Hepatocyte (in vitro differentiated cells): ENCODE measurements around the gene PLEKHG4. TPM values are rescaled to one million over a fixed set of nuclear protein-coding genes. Genes with fewer than 3 reads are reported as not detected.

ENCODE experiments used
- DNase-seq: peaks from one replicate; pipeline ENCODE4 v3.0.0-alpha.2; 2016; ENCODE audit warnings: low spot score
- H2AFZ ChIP-seq: fragments of 200-600 bp; sonication (generic); 2 replicates; pipeline ENCODE4 v1.6.0; 2016; ENCODE audit warnings: antibody characterized with exemption, mild to moderate bottlenecking
- H3K27ac ChIP-seq: fragments of 200-600 bp; sonication (generic); 2 replicates; pipeline ENCODE4 v1.5.1; 2016; ENCODE audit warnings: mild to moderate bottlenecking
- H3K27me3 ChIP-seq: fragments of 200-600 bp; sonication (generic); 2 replicates; pipeline ENCODE4 v1.6.1; 2016
- H3K36me3 ChIP-seq: fragments of 200-600 bp; sonication (generic); replicated peaks from 2 replicates; pipeline ENCODE4 v1.5.1; 2016; ENCODE audit warnings: low read depth; ENCODE audit not compliant: insufficient read depth
- H3K4me1 ChIP-seq: fragments of 200-600 bp; sonication (generic); 2 replicates; pipeline ENCODE4 v1.5.1; 2016; ENCODE audit warnings: mild to moderate bottlenecking, moderate library complexity; ENCODE audit not compliant: insufficient read depth
- H3K4me2 ChIP-seq: fragments of 200-600 bp; sonication (generic); 2 replicates; pipeline ENCODE4 v1.6.0; 2016
- H3K4me3 ChIP-seq: fragments of 200-600 bp; sonication (generic); 2 replicates; pipeline ENCODE4 v1.5.1; 2016; ENCODE audit warnings: mild to moderate bottlenecking
- H3K79me2 ChIP-seq: fragments of 200-600 bp; sonication (generic); 2 replicates; pipeline ENCODE4 v1.6.0; 2017; ENCODE audit warnings: mild to moderate bottlenecking
- H3K9me2 ChIP-seq: fragments of 200-600 bp; sonication (generic); replicated peaks from 2 replicates; pipeline ENCODE4 v1.6.0; 2017; ENCODE audit warnings: mild to moderate bottlenecking; ENCODE audit not compliant: insufficient read depth
- H3K9me3 ChIP-seq: fragments of 200-600 bp; sonication (generic); 2 replicates; pipeline ENCODE4 v1.5.1; 2016; ENCODE audit warnings: low read depth, mild to moderate bottlenecking
- H4K20me1 ChIP-seq: fragments of 200-600 bp; sonication (generic); 2 replicates; pipeline ENCODE4 v1.6.0; 2016; ENCODE audit warnings: mild to moderate bottlenecking; ENCODE audit not compliant: insufficient read depth, poor library complexity, severe bottlenecking
- CTCF ChIP-seq: fragments of 200-600 bp; sonication (generic); IDR thresholded peaks from 2 replicates; pipeline ENCODE4 v1.5.1; 2016; ENCODE audit warnings: antibody characterized with exemption, mild to moderate bottlenecking; ENCODE audit not compliant: poor library complexity
- EZH2 ChIP-seq: fragments of 200-600 bp; sonication (generic); IDR thresholded peaks from 2 replicates; pipeline ENCODE4 v1.6.1; 2016; ENCODE audit warnings: antibody characterized with exemption, mild to moderate bottlenecking, borderline replicate concordance
- EZH2phosphoT487 ChIP-seq: fragments of 200-600 bp; sonication (generic); IDR thresholded peaks from one replicate; pipeline ENCODE4 v1.6.1; 2018; ENCODE audit warnings: antibody characterized with exemption, mild to moderate bottlenecking, low read depth, moderate library complexity; ENCODE audit not compliant: unreplicated experiment, severe bottlenecking
- WGBS: methylation state at CpG from one replicate; pipeline ENCODE4 v1.1.6; 2016; ENCODE audit warnings: low lambda C conversion rate; ENCODE audit errors: missing lambda C conversion rate; 5-methylcytosine and 5-hydroxymethylcytosine counted together
- polyA plus RNA-seq: library from polyadenylated mRNA; unstranded; fragments of >200 nt; fragmentation: Nextera tagmentation; extraction: Ambion mirVana; gene quantifications from 2 replicates; pipeline ENCODE4 v1.2.1, GENCODE V29; 2016
- total RNA-seq: library from RNA; depleted of rRNA; stranded (reverse); fragments of >200 nt; gene quantifications from 2 replicates; pipeline ENCODE4 v1.2.3, GENCODE V29; 2014

The PLEKHG4 gene
- total and polyA plus RNA-seq, 2 experiments from 2014 or later: 3.0 to 3.6 TPM

GRCh38 chr16:67286441-67287235 lies 7.3 kb downstream of the PLEKHG4 start:
- Histone ChIP-seq H3K36me3 (no peaks in the 10 kb centered on the region), H3K4me2 (no peak overlapping the region), H3K4me3 (no peak overlapping the region), H3K79me2 (no peaks in the 10 kb centered on the region), H3K4me1 (no peaks in the 10 kb centered on the region), H3K9me3 (no peaks in the 10 kb centered on the region), H4K20me1 (no peaks in the 10 kb centered on the region), H2AFZ (no peak overlapping the region), H3K27ac (no peak overlapping the region), H3K9me2 (no peaks in the 10 kb centered on the region), H3K27me3 (no peaks in the 10 kb centered on the region)
- 93% methylated on average over 19 of the region's 28 CpGs for WGBS
- TF ChIP-seq EZH2 (no peak), EZH2phosphoT487 (no peak), CTCF (no peak)
- no peak for DNase-seq

DNA sequence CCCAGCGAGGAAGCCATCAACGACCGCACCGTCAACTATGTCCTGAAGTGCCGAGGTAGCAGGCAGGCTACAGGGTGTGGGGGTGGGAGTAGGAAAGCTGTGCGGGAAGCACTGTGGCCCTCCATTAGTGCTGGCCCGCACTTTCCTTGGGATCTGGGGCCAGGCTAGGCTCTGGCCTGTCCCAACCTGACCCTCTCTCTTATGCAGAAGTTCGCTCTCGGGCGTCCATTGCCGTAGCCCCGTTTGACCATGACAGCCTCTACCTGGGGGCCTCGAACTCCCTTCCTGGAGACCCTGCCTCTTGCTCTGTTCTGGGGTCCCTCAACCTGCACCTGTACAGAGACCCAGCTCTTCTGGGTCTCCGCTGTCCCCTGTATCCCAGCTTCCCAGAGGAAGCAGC lies 8.6 kb downstream of the PLEKHG4 start:
- no peaks in the 10 kb centered on the region for H3K27me3 ChIP-seq
- H4K20me1 ChIP-seq: no peaks in the 10 kb centered on the region
- 97% methylated on average over 14 of the region's 14 CpGs for WGBS

DNA sequence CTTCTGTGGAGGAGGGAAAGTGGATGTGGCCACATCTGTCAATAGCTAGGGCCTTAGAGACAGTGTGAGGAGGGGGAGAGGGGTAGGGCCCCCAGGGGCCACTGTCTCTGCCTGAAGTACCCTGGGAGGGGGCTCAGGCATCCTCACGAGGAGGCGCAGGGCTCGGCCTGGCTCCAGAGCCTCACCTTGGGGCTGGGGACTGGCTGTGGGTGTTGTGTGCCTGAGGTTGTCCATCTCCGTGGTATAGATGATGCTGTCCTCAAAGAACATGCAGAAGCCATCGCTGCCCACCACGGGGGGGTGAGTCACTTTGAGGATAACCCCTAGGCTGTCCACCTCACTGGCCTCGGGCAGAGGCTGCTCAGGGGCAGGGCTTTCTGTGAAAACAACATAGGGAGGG lies 12.1 kb downstream of the PLEKHG4 start:
- Histone ChIP-seq H3K9me2 (no peaks in the 10 kb centered on the region), H4K20me1 (no peaks in the 10 kb centered on the region), H3K36me3 (no peaks in the 10 kb centered on the region), H3K27me3 (no peaks in the 10 kb centered on the region), H3K4me1 (peaks cover 8% of the 10 kb centered on the region), H3K4me2 (no peak overlapping the region), H2AFZ (no peak overlapping the region), H3K4me3 (no peak overlapping the region), H3K27ac (no peak overlapping the region), H3K9me3 (no peaks in the 10 kb centered on the region), H3K79me2 (no peaks in the 10 kb centered on the region)
- WGBS: 88% methylated on average over 7 of the region's 7 CpGs
- no peak for TF ChIP-seq EZH2
- TF ChIP-seq CTCF: no peak
- no peak for TF ChIP-seq EZH2phosphoT487
- DNase-seq: no peak

More for the DNA sequence above, 8.6 kb downstream of the PLEKHG4 start:
- Histone ChIP-seq H3K79me2 (no peaks in the 10 kb centered on the region), H3K4me2 (no peak overlapping the region), H3K9me3 (no peaks in the 10 kb centered on the region), H3K9me2 (no peaks in the 10 kb centered on the region), H3K4me1 (no peaks in the 10 kb centered on the region), H3K36me3 (no peaks in the 10 kb centered on the region), H3K27ac (no peak overlapping the region), H2AFZ (no peak overlapping the region), H3K4me3 (no peak overlapping the region)
- DNase-seq: no peak
- TF ChIP-seq EZH2phosphoT487: no peak
- TF ChIP-seq EZH2: no peak
- TF ChIP-seq CTCF: no peak
